Measurements from ENCODE around the gene MTURN.

DNA sequence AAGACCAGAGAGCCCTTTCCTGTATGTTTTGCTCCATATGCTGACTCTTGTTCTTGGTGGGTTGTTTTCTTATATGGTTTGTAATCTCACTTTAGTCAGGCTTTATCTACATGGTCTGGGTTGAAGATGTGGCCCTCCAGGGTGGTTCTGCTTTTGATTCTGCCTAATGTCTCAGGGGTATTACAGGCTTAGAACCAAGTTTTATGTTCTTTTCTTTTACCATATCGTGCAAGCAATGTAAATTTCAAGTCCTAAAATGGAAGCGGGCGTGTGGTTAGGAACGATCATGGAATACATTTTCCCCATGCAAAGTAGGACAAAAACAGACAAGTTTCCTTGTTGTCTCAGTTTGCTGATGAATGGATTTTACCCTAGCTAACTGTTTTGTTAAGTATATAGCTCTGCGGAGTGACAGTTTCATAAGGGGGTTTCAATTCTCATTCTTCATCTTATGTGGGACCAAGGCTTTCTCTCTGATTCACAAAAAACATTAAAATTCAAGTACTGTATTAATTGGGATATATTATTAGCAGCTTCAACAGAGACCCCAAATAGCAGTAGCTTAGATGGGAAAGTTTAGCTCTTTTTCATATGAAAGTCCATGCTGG is 58.7 kb downstream of the MTURN start:
- TF ChIP-seq, protein P1, sequence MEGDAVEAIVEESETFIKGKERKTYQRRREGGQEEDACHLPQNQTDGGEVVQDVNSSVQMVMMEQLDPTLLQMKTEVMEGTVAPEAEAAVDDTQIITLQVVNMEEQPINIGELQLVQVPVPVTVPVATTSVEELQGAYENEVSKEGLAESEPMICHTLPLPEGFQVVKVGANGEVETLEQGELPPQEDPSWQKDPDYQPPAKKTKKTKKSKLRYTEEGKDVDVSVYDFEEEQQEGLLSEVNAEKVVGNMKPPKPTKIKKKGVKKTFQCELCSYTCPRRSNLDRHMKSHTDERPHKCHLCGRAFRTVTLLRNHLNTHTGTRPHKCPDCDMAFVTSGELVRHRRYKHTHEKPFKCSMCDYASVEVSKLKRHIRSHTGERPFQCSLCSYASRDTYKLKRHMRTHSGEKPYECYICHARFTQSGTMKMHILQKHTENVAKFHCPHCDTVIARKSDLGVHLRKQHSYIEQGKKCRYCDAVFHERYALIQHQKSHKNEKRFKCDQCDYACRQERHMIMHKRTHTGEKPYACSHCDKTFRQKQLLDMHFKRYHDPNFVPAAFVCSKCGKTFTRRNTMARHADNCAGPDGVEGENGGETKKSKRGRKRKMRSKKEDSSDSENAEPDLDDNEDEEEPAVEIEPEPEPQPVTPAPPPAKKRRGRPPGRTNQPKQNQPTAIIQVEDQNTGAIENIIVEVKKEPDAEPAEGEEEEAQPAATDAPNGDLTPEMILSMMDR (IDR thresholded peaks at IDR 0.05 in 8 of 11, conservative IDR thresholded peaks at IDR 0.05 in 3 of 11), result no peak
- no peak for TF ChIP-seq POLR2A (IDR thresholded peaks at IDR 0.05)

Data from spleen (tissue), 7 donors.